NT2/D1 (cell line): ENCODE results near the gene CXorf58.
"Not testable (repeated sequence)": the region's sequence is repeated elsewhere in the genome, so short reads cannot be mapped to it uniquely, and the experiment has no call there.

Experiments used
- DNase-seq: peaks from one replicate; pipeline ENCODE4 v3.0.0-alpha.2; 2011; ENCODE audit warnings: low read depth, low spot score
- H3K27me3 ChIP-seq: 2 replicates; pipeline ENCODE4 v1.6.0; 2011; ENCODE audit warnings: mild to moderate bottlenecking; ENCODE audit not compliant: insufficient read length, insufficient read depth
- H3K36me3 ChIP-seq: 2 replicates; pipeline ENCODE4 v1.6.1; 2011; ENCODE audit warnings: mild to moderate bottlenecking, low read length, mixed read lengths; ENCODE audit not compliant: insufficient read depth, insufficient read length
- H3K4me1 ChIP-seq: 2 replicates; pipeline ENCODE4 v1.5.1; 2011; ENCODE audit not compliant: insufficient read depth, insufficient read length
- H3K4me3 ChIP-seq: 2 replicates; pipeline ENCODE4 v1.5.1; 2011; ENCODE audit warnings: low read depth; ENCODE audit not compliant: insufficient read length
- H3K9ac ChIP-seq: 2 replicates; pipeline ENCODE4 v1.6.0; 2011; ENCODE audit warnings: low read depth; ENCODE audit not compliant: insufficient read length
- H3K9me3 ChIP-seq: 2 replicates; pipeline ENCODE4 v1.5.1; 2011; ENCODE audit warnings: mild to moderate bottlenecking, low read length; ENCODE audit not compliant: insufficient read depth
- SUZ12 ChIP-seq: IDR thresholded peaks from 2 replicates; pipeline ENCODE4 v1.6.1; 2011; ENCODE audit not compliant: insufficient read length, insufficient read depth; ENCODE audit errors: extremely low read depth
- YY1 ChIP-seq: IDR thresholded peaks from 2 replicates; pipeline ENCODE4 v1.6.1; 2011; ENCODE audit not compliant: insufficient read length, insufficient read depth
- ZNF274 ChIP-seq: IDR thresholded peaks from 2 replicates; pipeline ENCODE4 v1.6.1; 2011; ENCODE audit warnings: mild to moderate bottlenecking, low read depth, low read length

The CXorf58 gene, protein sequence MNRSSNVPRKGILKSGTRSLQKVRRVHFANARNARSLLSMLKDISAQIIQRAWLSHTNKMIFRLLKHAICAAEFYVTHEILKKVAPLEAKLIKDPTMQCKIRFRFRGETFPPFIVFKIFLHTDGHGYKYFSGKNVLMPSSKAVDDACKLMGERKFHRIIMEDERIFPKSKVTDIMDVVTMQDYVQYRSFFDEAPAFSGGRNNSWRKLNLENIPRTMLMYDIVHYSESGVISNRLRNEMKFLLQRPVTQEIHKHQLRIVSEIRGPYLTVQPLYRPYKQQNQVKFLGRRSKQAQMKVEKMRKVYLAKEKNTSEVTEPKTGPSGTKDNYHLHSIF

DNA sequence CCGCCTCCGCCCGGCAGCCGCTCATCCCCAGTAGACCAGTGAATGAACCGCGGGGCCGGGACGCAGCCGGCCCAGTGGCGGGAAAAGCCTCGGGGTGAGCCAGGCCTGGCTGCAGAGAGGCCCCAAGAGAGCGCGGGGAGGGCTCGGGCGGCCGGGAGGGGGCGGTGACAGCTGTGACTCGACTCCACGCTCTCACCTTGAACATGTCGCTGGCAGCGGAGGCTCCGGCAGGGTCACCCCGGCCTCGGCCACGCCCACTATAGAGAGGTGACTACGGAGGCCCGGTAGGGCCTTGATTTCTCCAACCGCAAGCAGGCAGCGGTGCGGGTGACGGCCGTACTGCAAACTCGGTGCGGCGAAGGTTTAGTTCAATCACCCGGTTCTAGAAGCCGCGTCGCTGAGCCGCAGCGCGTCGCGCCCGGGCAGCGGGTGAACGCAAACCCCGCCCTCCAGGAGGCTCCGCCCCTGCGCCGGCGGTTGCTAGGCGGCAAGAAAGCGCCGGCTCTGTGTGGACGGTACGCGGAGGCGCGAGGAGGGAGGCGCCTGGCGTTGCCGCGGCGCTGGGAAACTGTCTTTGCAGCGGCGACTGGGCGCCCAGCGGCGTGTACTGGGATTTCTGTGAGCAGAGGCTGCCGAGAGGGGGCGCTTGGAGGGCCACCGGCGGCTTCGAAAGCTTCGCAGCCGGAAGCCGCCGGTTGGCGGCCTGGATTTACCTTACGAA lies at the start of gene CXorf58, which contains the start of gene APOO:
CXorf58 (plus strand) TSS at position 509 of the 721 bp plus-strand sequence. CDS start 2,297 bp downstream, outside the sequence.
APOO (minus strand) TSS at position 441 of the 721 bp plus-strand sequence; CDS start at position 205, 236 bp downstream.
- TF ChIP-seq SUZ12, result no peak
- no peak for TF ChIP-seq ZNF274
- TF ChIP-seq YY1, result no peak
- H3K4me1 ChIP-seq, result no peaks in the 10 kb centered on the region
- no peaks in the 10 kb centered on the region for H3K9me3 ChIP-seq
- H3K9ac ChIP-seq, result peak within 1 kb of the TSS; percentile 81
- H3K36me3 ChIP-seq, result no peaks in the 10 kb centered on the region
- no peaks in the 10 kb centered on the region for H3K27me3 ChIP-seq
- peak; percentile 93 for DNase-seq
- peak within 1 kb of the TSS; percentile 65 for H3K4me3 ChIP-seq

- not testable (repeated sequence) for H3K9me3 ChIP-seq
These were observed 48.6 kb upstream of the CXorf58 start for GRCh38 chrX:23859238-23859637.

DNA sequence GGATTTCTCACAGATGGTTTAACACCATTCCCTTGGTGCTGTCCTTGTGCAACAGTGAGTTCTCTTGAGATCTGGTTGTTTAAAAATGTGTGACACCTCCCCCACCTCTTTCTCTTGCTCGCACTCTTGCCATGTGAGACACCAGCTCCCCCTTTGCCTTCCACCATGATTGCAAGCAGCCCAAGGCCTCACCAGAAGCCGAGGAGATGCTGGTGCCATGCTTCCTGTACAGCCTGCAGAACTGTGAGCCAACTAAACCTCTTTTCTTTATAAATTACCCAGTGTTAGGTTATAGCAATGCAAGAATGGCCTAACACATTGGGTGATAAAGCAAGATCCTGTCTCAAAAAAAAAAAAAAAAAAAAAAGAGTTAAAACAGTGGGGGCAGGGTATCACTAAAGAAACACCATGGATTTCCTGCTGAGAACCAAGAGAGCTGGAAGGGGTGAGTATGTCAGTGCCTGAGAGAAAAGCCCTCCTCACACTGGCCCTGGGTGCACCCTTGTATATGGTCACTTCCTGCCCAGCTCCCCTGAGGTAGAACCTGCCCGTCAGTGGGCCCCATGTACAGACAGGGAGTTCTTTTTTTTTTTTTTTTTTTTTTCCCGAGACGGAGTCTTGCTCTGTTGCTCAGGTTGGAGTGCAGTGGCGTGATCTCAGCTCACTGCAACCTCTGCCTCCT lies 46.5 kb upstream of the CXorf58 start:
- no peak for DNase-seq
- no peaks in the 10 kb centered on the region for H3K27me3 ChIP-seq
- no peak for TF ChIP-seq SUZ12
- TF ChIP-seq YY1, result no peak
- no peak for TF ChIP-seq ZNF274
- no peak overlapping the region for H3K4me3 ChIP-seq
- no peak overlapping the region for H3K9ac ChIP-seq
- no peaks in the 10 kb centered on the region for H3K9me3 ChIP-seq
- peaks cover 26% of the 10 kb centered on the region for H3K36me3 ChIP-seq
- H3K4me1 ChIP-seq, result peaks cover 6% of the 10 kb centered on the region

More at GRCh38 chrX:23859238-23859637, 48.6 kb upstream of the CXorf58 start:
- not testable (repeated sequence) for H3K27me3 ChIP-seq, H3K4me3 ChIP-seq, DNase-seq, H3K4me1 ChIP-seq, H3K9ac ChIP-seq
- peaks cover 20% of the 10 kb centered on the region for H3K36me3 ChIP-seq

DNA sequence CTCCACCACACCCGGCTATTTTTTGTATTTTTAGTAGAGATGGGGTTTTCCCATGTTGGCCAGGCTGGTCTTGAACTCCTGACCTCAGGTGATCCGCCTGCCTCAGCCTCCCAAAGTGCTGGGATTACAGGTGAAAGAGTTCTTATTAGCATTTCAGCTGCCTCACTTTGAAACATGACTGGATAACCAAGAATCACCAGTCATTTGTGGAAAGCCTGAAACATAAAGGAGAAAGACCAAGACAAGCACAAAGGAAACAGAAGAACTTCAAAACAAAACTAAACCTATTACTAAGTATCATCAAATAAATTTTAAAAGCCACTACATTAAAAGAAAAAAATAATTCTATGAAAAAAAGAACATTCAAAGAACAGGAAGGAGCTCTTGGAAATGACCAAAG lies 45.9 kb upstream of the CXorf58 start:
- H3K36me3 ChIP-seq, result peaks cover 27% of the 10 kb centered on the region
- H3K9me3 ChIP-seq, H3K27me3 ChIP-seq, H3K9ac ChIP-seq, H3K4me3 ChIP-seq, H3K4me1 ChIP-seq, DNase-seq: not testable (repeated sequence)

DNA sequence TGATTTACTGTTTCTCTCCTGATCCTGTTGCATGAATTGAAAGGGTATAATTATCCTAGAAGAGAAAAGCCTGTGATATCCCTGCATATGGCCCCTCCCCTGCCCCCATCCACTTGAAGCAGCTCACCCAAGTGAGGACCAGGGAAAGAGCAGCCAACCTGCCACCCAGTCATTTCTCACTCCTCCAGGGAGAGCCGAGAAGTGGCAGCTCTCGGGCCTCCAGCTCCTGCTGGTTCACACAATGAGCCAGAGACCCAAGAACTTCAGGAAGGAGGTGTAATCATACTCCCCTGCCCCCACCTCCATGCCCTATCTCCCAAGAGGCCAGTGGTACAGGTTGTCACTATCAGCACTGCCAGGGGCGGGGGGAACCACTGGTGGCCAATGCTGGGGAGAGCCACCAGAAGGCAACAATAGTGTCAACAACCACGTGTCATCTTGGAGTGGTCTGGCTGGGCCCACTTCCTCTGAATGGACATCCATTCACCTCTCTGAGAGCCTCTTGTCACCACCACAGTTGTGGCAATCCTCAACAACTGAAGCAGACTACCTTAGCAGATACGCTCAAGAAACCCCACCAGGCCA lies 43.0 kb upstream of the CXorf58 start:
- no peaks in the 10 kb centered on the region for H3K9me3 ChIP-seq
- no peak overlapping the region for H3K9ac ChIP-seq
- H3K36me3 ChIP-seq, result peaks cover 16% of the 10 kb centered on the region
- H3K4me1 ChIP-seq, result peaks cover 6% of the 10 kb centered on the region
- TF ChIP-seq YY1 (no peak), ZNF274 (no peak), SUZ12 (no peak)
- H3K27me3 ChIP-seq, result no peaks in the 10 kb centered on the region
- DNase-seq, result no peak
- H3K4me3 ChIP-seq, result no peak overlapping the region

DNA sequence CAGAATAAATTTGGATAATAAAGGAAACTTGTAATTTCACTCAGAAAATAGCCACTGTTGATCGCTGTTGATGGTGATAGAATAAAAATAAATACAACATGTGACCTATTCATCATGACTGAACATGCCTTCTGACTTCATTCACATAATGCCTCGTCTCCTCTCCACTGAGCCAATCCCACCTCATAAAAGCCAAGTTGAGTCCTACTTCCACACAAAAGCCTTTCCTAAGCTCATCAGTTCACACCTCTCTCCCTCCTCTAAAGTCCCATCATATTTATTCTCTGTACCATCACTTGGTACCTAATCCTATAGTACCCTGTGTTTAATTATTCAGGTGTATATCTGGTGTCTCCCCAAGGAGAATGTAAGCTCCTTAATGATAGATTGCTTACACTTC lies 37.8 kb upstream of the CXorf58 start:
- DNase-seq, result no peak
- H3K9ac ChIP-seq, result no peak overlapping the region
- no peak overlapping the region for H3K4me3 ChIP-seq
- no peak for TF ChIP-seq YY1
- TF ChIP-seq SUZ12, result no peak
- TF ChIP-seq ZNF274, result no peak
- H3K27me3 ChIP-seq, result no peaks in the 10 kb centered on the region
- H3K9me3 ChIP-seq, result no peaks in the 10 kb centered on the region
- H3K4me1 ChIP-seq, result peaks cover 1% of the 10 kb centered on the region
- H3K36me3 ChIP-seq, result peaks cover 28% of the 10 kb centered on the region

GRCh38 chrX:23871905-23872546 lies 35.8 kb upstream of the CXorf58 start:
- TF ChIP-seq YY1, result no peak
- no peak for TF ChIP-seq SUZ12
- TF ChIP-seq ZNF274, result no peak

More at GRCh38 chrX:23871905-23872546, 35.8 kb upstream of the CXorf58 start:
- Histone ChIP-seq H3K36me3 (peaks cover 18% of the 10 kb centered on the region), H3K9me3 (no peaks in the 10 kb centered on the region), H3K27me3 (no peaks in the 10 kb centered on the region), H3K9ac (no peak overlapping the region), H3K4me1 (no peaks in the 10 kb centered on the region), H3K4me3 (no peak overlapping the region)
- no peak for DNase-seq
